SK-N-SH treated with all-trans-retinoic acid at 6 μM for 48 hours (cell line): ENCODE data around the gene CRYBG1.

Experiments used
- BACH2 ChIP-seq: fragments of 250-450 bp; sonication (Bioruptor Pico); IDR thresholded peaks from 2 replicates; pipeline ENCODE4 v1.9.0; 2021; ENCODE audit warnings: mild to moderate bottlenecking, borderline replicate concordance
- CREB5 ChIP-seq: fragments of 250-450 bp; sonication (Bioruptor Pico); IDR thresholded peaks from 2 replicates; pipeline ENCODE4 v1.5.1; 2020; ENCODE audit warnings: low read depth, mild to moderate bottlenecking, moderate library complexity
- ESRRG ChIP-seq: fragments of 250-450 bp; sonication (Bioruptor Pico); IDR thresholded peaks from 2 replicates; pipeline ENCODE4 v1.6.1; 2021; ENCODE audit warnings: mild to moderate bottlenecking
- ISL1 ChIP-seq: fragments of 250-450 bp; sonication (Bioruptor Pico); IDR thresholded peaks from 2 replicates; pipeline ENCODE4 v2.1.2; 2022; ENCODE audit warnings: mild to moderate bottlenecking, moderate library complexity
- OSR1 ChIP-seq: fragments of 250-450 bp; sonication (Bioruptor Pico); IDR thresholded peaks from 2 replicates; pipeline ENCODE4 v1.8.0; 2022; ENCODE audit warnings: moderate library complexity, mild to moderate bottlenecking, inconsistent platforms
- PATZ1 ChIP-seq: fragments of 250-450 bp; sonication (Bioruptor Pico); IDR thresholded peaks from 2 replicates; pipeline ENCODE4 v1.8.0; 2020; ENCODE audit warnings: mild to moderate bottlenecking, moderate library complexity, borderline replicate concordance
- TOX ChIP-seq: fragments of 250-450 bp; sonication (Bioruptor Pico); IDR thresholded peaks from 2 replicates; pipeline ENCODE4 v1.8.0; 2021; ENCODE audit warnings: mild to moderate bottlenecking, moderate library complexity, borderline replicate concordance
- ZC3H10 ChIP-seq: fragments of 250-450 bp; sonication (Bioruptor Pico); IDR thresholded peaks from 2 replicates; pipeline ENCODE4 v1.5.1; 2021; ENCODE audit warnings: mild to moderate bottlenecking, moderate library complexity
- ZFP3 ChIP-seq: fragments of 250-450 bp; sonication (Bioruptor Pico); IDR thresholded peaks from 2 replicates; pipeline ENCODE4 v1.5.0; 2020; ENCODE audit warnings: mild to moderate bottlenecking, moderate library complexity
- ZFP30 ChIP-seq: fragments of 450-650 bp; formaldehyde crosslinking; IDR thresholded peaks from 2 replicates; pipeline ENCODE4 v1.5.0; 2022; ENCODE audit warnings: mild to moderate bottlenecking, moderate library complexity

GRCh38 chr6:106369739-106370138 is 9.2 kb downstream of the CRYBG1 start:
- TF ChIP-seq OSR1 (CRISPR knock-in tag) (no peak), ISL1 (CRISPR knock-in tag) (no peak), TOX (CRISPR knock-in tag) (no peak), PATZ1 (CRISPR knock-in tag) (no peak), CREB5 (CRISPR knock-in tag) (no peak), ZC3H10 (CRISPR knock-in tag) (no peak), ZFP30 (CRISPR knock-in tag) (no peak), ESRRG (CRISPR knock-in tag) (no peak), BACH2 (CRISPR knock-in tag) (no peak), ZFP3 (CRISPR knock-in tag) (no peak)
